ENCODE results near the gene CYP2B6.
"Not testable (repeated sequence)": the region's sequence is repeated elsewhere in the genome, so short reads cannot be mapped to it uniquely, and the experiment has no call there.

CYP2B6 gene

GRCh38 chr19:41039806-41040205 is 48.7 kb downstream of the CYP2B6 start:
- DNase-seq, result no peak

- not testable (repeated sequence) for DNase-seq
Observed at GRCh38 chr19:41045095-41045494, 54.0 kb downstream of the CYP2B6 start.

- DNase-seq, result no peak
Observed at GRCh38 chr19:41050426-41050825, 59.3 kb downstream of the CYP2B6 start.

- not testable (repeated sequence) for DNase-seq
Observed at GRCh38 chr19:41052162-41052561, 61.1 kb downstream of the CYP2B6 start.

- DNase-seq, result not testable (repeated sequence)
Observed at GRCh38 chr19:41053331-41053730, 62.2 kb downstream of the CYP2B6 start.

- DNase-seq, result peak; percentile 8
Observed at GRCh38 chr19:41064974-41065569, 74.0 kb downstream of the CYP2B6 start.
